GM10248 (cell line): Measurements from ENCODE around the gene LEF1.

ENCODE experiments used
- CTCF ChIA-PET: fragments of 300-600 bp; sonication (Branson Sonifier 250); formaldehyde crosslinking; extraction: SDS; loops from one replicate; lab custom pipeline; 2021; ENCODE audit warnings: antibody characterized with exemption; lab: Yijun Ruan, JAX
- POLR2A ChIA-PET: fragments of 350-650 bp; sonication (Branson Sonifier 250); formaldehyde crosslinking; extraction: SDS; loops from one replicate; lab custom pipeline; 2020; ENCODE audit warnings: antibody characterized with exemption; lab: Yijun Ruan, JAX
- DNase-seq: peaks from one replicate; pipeline ENCODE4 v3.0.0; 2012; ENCODE audit errors: extremely low spot score
- TF ChIP-seq, protein P1 (sequence below): IDR thresholded peaks from 2 replicates; pipeline ENCODE4 v1.5.1; 2012; ENCODE audit warnings: mild to moderate bottlenecking, low read depth; ENCODE audit errors: extremely low read depth, missing control alignments, control extremely low read depth

LEF1 gene

DNA sequence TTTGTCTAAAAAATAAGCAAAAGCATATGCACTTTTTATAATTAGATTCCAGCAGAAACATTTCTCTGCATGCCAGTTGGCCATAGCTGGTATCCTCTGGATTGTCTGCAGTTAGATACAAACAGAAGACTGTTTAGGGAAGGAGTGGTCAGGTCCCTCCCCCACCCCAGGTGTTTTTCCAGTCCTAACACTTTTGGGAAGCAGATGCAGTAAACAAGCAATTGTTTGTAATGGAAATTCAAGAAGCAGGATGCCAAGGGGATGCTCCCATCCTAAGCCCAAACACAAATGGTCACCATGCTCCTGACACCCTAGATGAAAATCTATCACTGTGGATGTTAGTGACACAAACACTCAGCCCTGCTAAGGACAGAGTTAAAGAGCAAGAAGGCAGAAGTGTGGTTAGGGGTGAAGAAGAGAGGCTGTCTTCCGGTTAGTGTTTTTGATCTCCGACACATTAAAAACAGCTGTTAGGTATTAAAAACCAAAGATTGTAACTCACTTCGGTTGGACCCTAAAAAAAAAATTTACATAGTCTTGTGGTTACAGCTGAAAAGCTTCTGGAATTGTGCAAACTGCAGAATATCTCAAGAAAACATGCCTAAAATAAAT lies 7.9 kb downstream of the LEF1 start:
- TF ChIP-seq, protein P1, sequence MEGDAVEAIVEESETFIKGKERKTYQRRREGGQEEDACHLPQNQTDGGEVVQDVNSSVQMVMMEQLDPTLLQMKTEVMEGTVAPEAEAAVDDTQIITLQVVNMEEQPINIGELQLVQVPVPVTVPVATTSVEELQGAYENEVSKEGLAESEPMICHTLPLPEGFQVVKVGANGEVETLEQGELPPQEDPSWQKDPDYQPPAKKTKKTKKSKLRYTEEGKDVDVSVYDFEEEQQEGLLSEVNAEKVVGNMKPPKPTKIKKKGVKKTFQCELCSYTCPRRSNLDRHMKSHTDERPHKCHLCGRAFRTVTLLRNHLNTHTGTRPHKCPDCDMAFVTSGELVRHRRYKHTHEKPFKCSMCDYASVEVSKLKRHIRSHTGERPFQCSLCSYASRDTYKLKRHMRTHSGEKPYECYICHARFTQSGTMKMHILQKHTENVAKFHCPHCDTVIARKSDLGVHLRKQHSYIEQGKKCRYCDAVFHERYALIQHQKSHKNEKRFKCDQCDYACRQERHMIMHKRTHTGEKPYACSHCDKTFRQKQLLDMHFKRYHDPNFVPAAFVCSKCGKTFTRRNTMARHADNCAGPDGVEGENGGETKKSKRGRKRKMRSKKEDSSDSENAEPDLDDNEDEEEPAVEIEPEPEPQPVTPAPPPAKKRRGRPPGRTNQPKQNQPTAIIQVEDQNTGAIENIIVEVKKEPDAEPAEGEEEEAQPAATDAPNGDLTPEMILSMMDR = no peak
- ChIA-PET POLR2A (no interaction called here), CTCF (interaction anchor here (1.9 kb wide), 2 partner anchors 14 to 24 kb away, joined by 5 to 7 read pairs; no protein-coding TSS in a partner anchor)
- no peak for DNase-seq

GRCh38 chr4:108159845-108160244 lies 8.9 kb downstream of the LEF1 start:
- TF ChIP-seq, protein P1 = no peak
- no peak for DNase-seq
- ChIA-PET CTCF (interaction anchor here (0.6 to 1.9 kb wide), 7 partner anchors 9 to 1274 kb away, joined by 3 to 7 read pairs (median 5); partner anchors contain the start of genes LEF1 and SEC24B), POLR2A (no interaction called here)

- ChIA-PET POLR2A (no interaction called here), CTCF (interaction anchor here (0.9 to 2.1 kb wide), 6 partner anchors 15 to 74 kb away, joined by 3 to 6 read pairs (median 3); no protein-coding TSS in a partner anchor)
- TF ChIP-seq, protein P1 = no peak
- no peak for DNase-seq
Observed at GRCh38 chr4:108157655-108158054, 11.1 kb downstream of the LEF1 start.

GRCh38 chr4:108156391-108156790 lies 12.3 kb downstream of the LEF1 start:
- ChIA-PET POLR2A (no interaction called here), CTCF (interaction anchor here (1.3 kb wide), 1 partner anchor 26 kb away, joined by 3 read pairs; no protein-coding TSS in a partner anchor)
- DNase-seq = no peak
- TF ChIP-seq, protein P1 = no peak

GRCh38 chr4:108155373-108155772 lies 13.4 kb downstream of the LEF1 start:
- CTCF ChIA-PET = no interaction called here

DNA sequence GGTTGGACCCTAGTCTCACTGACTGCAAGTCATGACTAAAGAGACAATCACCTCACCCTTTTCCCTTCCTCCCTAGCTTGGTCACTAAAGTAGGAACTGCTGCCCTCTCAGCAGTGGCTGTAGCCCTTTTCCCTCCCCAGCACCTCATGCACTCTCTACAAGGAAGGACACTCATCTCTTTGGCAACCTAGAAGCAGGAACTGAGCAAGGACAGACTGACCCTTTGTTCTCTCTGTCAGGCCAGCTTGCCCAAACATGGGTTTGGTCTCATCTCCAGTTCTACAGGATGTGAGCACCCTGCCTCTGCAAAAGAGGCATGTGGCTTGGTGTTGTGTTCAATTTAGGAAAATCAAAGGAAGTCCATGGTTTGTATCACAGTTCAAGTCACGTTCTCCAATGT lies 15.8 kb downstream of the LEF1 start:
- no peak for DNase-seq
- POLR2A ChIA-PET = no interaction called here
- TF ChIP-seq, protein P1 = no peak
- CTCF ChIA-PET = interaction anchor here (1.5 kb wide), 1 partner anchor 25 kb away, joined by 3 read pairs; no protein-coding TSS in a partner anchor

More at GRCh38 chr4:108155373-108155772, 13.4 kb downstream of the LEF1 start:
- POLR2A ChIA-PET = no interaction called here
- TF ChIP-seq, protein P1 = no peak
- no peak for DNase-seq
